ENCODE results near the gene ZXDC.

DNA sequence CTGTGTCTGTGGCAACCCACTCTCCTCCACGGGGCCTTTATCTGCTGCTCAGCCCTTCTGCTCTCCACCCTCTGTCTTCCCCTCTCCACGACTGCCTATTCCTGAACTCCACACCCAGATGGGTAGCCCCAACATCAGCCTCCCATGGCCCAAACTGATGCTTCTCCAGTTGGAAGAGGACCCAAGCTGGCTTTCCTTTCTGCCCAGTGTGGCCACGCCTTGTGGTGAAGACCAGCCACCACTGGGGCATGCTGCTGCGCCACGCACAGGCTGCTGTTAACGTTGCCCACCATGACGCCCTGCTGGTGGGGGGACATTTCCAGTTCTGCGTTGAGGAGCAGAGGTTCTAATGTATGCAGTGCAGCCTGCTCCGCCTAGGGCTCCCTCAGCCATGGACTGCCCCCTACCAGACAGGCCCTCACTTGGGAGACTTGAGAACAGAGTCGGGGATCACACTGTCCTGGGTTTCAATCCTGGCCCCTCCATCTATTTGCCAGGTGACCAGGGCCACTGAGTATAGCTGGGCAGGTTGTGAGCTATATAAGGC lies 54.0 kb downstream of the ZXDC start:
- TF ChIP-seq, protein P1, sequence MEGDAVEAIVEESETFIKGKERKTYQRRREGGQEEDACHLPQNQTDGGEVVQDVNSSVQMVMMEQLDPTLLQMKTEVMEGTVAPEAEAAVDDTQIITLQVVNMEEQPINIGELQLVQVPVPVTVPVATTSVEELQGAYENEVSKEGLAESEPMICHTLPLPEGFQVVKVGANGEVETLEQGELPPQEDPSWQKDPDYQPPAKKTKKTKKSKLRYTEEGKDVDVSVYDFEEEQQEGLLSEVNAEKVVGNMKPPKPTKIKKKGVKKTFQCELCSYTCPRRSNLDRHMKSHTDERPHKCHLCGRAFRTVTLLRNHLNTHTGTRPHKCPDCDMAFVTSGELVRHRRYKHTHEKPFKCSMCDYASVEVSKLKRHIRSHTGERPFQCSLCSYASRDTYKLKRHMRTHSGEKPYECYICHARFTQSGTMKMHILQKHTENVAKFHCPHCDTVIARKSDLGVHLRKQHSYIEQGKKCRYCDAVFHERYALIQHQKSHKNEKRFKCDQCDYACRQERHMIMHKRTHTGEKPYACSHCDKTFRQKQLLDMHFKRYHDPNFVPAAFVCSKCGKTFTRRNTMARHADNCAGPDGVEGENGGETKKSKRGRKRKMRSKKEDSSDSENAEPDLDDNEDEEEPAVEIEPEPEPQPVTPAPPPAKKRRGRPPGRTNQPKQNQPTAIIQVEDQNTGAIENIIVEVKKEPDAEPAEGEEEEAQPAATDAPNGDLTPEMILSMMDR (IDR thresholded peaks at IDR 0.05), result no peak
- no peak for TF ChIP-seq TCF7L2 (IDR thresholded peaks at IDR 0.05; ENCODE audit: low read depth, low read length)
- TF ChIP-seq, protein P2, sequence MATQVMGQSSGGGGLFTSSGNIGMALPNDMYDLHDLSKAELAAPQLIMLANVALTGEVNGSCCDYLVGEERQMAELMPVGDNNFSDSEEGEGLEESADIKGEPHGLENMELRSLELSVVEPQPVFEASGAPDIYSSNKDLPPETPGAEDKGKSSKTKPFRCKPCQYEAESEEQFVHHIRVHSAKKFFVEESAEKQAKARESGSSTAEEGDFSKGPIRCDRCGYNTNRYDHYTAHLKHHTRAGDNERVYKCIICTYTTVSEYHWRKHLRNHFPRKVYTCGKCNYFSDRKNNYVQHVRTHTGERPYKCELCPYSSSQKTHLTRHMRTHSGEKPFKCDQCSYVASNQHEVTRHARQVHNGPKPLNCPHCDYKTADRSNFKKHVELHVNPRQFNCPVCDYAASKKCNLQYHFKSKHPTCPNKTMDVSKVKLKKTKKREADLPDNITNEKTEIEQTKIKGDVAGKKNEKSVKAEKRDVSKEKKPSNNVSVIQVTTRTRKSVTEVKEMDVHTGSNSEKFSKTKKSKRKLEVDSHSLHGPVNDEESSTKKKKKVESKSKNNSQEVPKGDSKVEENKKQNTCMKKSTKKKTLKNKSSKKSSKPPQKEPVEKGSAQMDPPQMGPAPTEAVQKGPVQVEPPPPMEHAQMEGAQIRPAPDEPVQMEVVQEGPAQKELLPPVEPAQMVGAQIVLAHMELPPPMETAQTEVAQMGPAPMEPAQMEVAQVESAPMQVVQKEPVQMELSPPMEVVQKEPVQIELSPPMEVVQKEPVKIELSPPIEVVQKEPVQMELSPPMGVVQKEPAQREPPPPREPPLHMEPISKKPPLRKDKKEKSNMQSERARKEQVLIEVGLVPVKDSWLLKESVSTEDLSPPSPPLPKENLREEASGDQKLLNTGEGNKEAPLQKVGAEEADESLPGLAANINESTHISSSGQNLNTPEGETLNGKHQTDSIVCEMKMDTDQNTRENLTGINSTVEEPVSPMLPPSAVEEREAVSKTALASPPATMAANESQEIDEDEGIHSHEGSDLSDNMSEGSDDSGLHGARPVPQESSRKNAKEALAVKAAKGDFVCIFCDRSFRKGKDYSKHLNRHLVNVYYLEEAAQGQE (IDR thresholded peaks at IDR 0.05; ENCODE audit: insufficient read depth in 1 of 2, low read depth in 2 of 2, low read length in 1 of 2), result no peak

Measured in Panc1 (cell line).